ENCODE results near the gene MYLK.
A peak's percentile ranks its signal among the peaks of the same experiment; 100 is the strongest.

Gene MYLK

GRCh38 chr3:123668906-123669305 is 215.2 kb downstream of the MYLK start:
- DNase-seq (ENCODE audit: low spot score), result no peak

DNA sequence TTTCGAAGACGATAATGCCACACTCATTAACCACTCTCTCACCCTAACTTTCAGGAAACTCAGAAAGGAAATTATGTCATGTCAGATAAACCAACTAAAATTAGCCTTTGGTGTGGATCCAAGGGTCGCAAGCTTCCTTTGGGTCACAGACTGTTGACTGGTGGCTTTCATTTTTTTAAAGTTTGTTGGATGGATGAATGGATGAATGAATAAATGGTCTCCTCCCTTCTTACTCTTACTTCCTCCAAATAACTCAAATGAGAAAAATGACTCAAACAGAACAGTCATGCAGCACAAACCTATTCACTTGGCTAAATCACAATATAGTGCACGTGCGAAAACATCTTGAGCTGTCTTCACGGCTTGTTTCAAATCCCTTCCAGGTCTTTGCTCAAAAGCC is 216.3 kb downstream of the MYLK start:
- no peak for DNase-seq (ENCODE audit: low spot score)

DNA sequence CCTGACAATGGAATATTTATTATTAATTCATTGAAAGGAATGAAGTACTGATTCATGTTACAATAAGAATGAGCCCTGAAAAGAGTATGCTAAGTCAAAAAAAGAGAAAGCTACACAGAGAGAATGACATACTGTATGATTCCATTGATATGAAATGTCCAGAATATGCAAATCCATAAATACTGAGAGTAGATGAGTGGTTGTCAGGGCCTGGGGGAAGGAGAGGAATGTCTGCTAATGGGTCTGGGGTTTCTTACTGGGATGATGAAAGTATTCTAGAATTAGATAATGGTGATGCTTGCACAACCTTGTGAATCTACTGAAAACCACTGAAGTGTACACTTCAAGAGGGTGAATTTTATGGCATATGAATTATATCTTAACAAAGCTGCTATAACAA is 219.4 kb downstream of the MYLK start:
- DNase-seq (ENCODE audit: low spot score), result no peak

DNA sequence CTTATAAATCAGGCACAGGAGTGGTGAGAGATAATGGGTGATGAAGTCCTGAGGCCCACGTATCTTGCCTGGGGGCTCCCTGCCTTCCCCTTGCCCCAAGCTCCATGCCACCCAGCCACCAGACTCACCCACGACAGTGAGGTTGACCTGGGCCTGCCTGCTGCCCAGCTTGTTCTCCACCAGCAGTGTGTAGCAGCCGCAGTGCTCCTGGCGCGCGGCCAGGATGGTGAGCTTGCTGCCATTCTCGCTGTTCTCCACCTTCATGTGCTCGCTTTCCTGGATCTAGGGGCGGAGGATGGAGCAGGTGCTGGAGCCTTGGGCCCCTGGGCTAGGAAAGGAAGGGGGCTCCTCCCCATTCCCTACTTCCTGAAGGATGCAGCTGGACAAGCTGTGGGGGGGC is 220.2 kb downstream of the MYLK start:
- DNase-seq (ENCODE audit: low spot score), result no peak

DNA sequence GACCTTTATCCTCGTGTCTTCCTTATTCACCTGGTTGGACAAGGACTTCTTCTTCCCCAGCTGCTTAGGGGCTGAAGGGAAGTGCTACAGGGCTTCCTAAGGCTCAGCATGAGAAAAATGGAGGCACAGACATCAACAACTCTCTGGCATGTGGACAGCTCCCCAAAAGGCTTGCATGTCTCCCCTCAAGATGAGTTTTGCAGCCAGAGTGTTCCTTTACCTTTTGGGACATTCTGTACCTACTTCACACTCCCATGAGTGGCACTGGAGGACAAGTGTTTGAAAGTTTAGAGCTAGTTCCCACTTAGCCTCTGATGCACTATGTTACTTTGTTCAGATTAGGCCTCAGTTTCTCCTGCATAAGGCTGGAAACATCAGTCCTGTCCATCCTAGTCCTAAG is 222.2 kb downstream of the MYLK start:
- no peak for DNase-seq (ENCODE audit: low spot score)

GRCh38 chr3:123660900-123661299 is 223.2 kb downstream of the MYLK start:
- peak; percentile 95 for DNase-seq (ENCODE audit: low spot score)

GRCh38 chr3:123660141-123660675 is 223.9 kb downstream of the MYLK start:
- DNase-seq (ENCODE audit: low spot score), result no peak

GRCh38 chr3:123658852-123659206 is 225.3 kb downstream of the MYLK start:
- DNase-seq (ENCODE audit: low spot score), result no peak

- DNase-seq (ENCODE audit: low spot score), result peak; percentile 64
Measured at GRCh38 chr3:123658118-123658851, 225.8 kb downstream of the MYLK start.

GRCh38 chr3:123657568-123657967 is 226.6 kb downstream of the MYLK start:
- DNase-seq (ENCODE audit: low spot score), result no peak

DNA sequence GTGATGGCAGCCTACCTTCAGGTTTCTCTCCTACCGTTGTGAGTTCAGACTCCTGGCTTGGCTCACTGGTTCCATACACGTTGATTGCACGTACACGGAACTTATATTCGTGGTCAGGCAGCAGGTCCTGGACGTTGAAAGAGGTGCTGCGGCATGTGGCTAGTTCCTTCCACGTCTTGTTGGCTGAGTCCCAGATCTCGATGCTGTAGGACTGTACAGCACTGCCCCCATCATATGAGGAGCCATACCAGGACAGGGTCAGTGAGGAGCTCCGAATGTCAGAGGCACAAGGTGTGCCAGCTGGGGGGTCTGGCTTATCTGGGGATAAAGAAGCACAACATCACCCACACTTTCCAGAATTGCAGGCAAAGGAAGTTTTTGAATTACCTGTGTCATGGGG is 227.0 kb downstream of the MYLK start:
- DNase-seq (ENCODE audit: low spot score), result no peak

DNA sequence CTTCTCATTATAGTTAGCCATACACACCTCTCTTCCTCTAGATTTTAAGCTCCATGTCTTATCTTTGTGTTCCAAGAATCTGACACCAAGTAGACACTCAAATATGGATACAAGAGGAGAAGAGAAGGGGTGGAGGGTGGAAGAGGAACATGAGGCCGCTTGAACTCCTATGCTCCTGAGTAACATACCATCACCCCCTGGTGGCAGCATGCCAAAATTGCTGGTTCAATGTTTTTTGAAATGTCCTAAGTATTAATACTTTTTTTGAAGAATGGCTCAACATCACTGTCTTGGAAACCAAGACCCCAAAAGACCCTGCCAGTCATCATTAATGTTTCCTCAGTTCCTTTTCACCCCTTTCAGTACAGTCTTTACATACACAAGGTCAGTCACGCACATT is 227.4 kb downstream of the MYLK start:
- DNase-seq (ENCODE audit: low spot score), result no peak

DNA sequence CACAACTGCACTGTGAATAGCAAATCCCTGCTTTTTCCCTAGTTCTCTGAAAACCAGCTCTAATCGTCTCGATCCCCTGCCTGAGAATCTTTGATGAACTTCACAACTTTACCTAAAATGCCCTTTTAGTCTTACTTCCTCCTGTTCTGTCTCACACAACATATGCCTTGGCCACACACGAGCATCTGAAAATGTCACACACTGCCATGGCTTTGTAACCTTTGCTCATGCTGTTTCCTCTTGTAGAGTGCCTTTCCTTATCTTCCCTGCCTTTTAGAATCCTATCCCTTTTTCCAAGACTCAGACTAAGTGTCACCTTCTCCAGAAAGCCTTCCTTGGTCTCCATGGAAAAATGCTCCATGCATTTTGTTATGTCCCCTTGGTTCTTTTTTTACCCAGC is 227.9 kb downstream of the MYLK start:
- no peak for DNase-seq (ENCODE audit: low spot score)

DNA sequence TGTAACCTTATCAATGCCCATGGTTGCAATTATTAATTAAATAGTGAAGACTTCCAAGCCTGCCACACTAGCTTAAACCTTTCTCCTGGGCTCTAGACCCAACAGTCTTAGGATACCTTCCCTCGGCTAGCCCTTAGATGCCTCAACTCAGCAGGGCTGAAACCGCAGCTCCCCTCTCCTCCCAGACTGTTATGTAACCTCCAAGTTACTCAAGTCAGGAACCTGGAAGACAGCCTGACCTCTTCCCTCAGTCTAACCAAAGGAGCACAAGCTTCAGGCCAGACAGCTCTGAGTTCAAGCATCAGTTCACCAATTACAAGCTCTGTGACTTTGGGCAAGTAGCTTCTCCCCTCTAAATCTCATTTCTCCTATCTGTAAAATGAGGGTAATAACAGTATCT is 228.7 kb downstream of the MYLK start:
- no peak for DNase-seq (ENCODE audit: low spot score)

DNA sequence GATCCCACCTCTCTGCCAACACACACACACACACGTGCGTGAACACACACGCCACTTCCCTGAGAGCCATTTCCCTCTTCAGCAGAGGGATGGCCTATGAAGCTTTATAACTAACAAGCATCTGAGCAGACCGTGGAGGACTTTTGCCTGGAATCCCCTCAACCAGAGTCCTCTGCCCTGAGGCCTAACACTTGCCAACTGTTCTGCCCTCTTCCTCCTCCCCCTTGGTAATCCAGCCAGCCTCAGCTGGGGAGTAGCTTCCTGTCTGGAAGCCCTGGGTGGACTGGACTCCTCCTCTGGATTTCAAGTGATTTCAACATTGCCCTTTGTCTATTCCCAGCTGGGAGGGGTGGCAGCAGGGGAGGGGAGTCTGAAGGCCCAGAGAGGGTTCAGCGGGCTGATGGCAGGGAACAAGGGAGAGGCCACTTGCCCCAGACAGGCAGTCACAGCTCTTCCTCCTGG is 230.9 kb downstream of the MYLK start:
- peak; percentile 85 for DNase-seq (ENCODE audit: low spot score)

DNA sequence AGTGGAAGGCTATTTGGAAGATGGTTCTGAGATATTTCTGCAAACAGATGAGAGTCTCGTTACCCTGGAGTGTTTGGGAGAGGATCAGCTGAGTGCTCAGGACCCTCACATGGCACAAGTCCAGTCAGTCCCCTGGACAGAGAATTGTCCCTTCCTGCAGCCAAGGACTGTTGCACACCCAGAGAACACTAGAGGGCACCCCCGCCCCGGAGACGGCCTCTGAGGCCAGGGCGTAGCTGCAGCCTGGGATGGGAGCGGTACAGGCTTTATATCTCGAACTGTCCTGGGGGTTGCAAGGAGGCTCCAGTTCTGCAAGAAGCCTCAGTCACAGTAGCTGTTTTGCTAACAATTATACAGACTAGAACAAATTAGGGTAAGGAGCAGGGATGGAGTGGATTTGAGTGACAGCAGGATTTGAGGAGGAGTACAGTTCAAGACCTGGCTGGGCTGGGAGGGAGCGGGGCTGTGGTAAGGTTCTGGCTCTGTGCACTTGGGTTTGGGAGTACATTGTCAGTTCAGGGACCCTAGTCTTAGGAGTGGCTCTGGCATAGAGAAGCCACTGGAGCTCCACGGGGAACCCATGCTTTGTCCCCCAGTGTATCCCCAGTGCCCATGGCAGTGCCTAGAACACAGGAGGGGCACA is 231.7 kb downstream of the MYLK start:
- DNase-seq (ENCODE audit: low spot score), result peak; percentile 86

DNA sequence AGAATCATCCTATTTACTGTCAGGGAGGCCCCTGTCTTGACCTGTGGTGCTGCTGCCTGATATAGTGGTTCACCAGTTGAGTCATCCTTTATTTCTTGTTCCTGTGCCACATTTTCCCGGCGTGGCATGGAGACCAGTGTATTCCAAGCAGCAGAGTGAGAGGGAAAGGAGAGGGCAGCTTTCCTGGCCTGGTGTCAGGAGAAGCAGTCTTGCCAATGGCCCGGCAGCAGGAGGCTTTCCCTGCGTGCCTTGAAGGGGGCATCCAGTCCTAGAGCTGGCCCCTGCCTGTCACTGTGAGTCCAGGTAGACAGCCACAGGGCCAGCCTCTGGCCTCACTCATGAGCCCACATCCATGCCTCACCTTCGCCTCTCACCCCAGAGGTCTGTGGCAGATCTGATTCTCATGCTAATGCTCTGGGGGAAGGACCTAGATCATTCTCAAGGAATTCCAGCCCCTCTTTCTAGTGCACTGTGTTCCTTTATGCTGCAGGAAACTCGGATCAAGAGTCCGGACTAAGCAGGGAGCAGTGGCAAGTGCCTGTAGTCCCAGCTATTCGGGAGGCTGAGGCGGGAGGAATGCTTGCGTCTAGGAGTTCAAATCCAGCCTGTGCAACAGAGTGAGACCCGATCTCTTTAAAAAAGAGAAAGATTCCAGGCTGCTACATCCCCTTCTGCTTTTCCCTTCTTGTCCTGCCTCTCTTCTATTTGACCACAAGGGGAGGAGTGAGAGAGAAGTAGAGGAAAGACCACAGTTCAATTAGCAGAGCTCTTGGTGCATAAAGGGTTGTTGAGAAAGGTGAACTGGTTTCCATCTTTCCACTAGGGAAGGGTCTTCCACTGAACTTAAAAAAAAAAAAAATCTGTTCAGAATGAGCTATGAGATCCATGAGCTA is 232.4 kb downstream of the MYLK start:
- no peak for DNase-seq (ENCODE audit: low spot score)

GRCh38 chr3:123650101-123650500 is 234.0 kb downstream of the MYLK start:
- DNase-seq (ENCODE audit: low spot score), result no peak

DNA sequence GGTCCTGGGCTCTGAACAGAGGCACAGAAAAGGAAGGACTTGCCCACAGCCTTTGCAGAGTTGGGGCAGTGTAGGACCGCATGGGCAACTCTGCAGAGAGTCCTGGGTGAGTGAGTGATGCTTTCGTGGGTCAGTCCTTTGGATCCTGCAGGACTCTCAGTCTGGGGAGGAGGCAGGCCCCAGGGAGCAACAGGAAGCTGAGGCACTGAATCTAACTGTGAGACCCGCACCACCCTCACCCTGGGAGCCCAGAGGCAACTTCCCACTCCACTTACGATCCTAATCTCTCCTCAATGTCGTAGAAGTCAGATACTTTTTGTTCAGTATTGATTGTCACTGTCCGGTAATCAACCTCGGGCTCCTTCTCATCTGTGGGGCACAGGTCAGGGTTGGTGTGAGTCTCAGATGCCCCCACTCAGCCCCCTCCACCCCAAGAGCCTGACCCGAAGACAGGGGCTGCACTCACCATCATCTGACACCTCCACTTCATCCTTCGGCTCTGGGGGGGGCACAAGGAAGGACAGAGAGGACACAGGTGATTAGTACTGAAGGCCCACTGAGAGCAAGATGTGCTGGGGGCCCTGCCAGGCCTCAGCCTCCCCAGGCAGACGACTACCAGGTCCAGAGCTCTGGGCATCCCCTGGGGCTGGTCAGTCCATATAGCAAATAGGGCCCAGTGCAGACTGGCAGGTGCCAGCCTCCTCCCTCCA is 235.3 kb downstream of the MYLK start:
- no peak for DNase-seq (ENCODE audit: low spot score)

DNA sequence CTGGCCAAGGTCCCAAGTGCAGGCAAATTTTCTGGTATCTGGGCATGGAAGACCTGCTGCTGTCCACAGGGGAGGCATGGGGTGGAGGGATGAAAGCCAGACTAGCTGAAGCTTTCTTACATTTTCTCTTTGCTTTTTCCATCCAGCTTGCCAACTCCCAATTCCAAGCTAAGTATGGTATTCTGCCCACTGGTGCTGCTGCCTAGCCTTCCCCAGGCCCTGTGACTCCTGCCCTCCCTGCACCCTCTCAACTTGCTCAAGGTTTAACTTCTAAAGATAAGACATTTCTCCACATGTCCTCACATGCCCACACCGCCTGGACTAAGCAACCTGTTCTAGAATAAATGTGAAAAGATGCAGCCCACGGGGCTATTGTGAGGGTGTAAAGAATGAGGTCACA is 239.8 kb downstream of the MYLK start:
- no peak for DNase-seq (ENCODE audit: low spot score)

GRCh38 chr3:123642957-123643330 is 241.2 kb downstream of the MYLK start:
- no peak for DNase-seq (ENCODE audit: low spot score)
